NB4 (cell line): ENCODE measurements around the gene OLFML2A.

Experiments
- DNase-seq: peaks from one replicate; pipeline ENCODE4 v3.0.0; 2010; ENCODE audit warnings: low read depth
- H3K4me3 ChIP-seq: one replicate; pipeline ENCODE4 v1.5.1; 2011; ENCODE audit warnings: mild to moderate bottlenecking, low read depth, low read length, moderate library complexity
- CTCF ChIP-seq: IDR thresholded peaks from one replicate; pipeline ENCODE4 v1.5.1; 2012; ENCODE audit warnings: low read depth, low read length
- MAX ChIP-seq: IDR thresholded peaks from 2 replicates; pipeline ENCODE4 v1.6.1; 2011; ENCODE audit warnings: low read depth, low read length
- MYC ChIP-seq: IDR thresholded peaks from 2 replicates; pipeline ENCODE4 v1.6.1; 2011; ENCODE audit warnings: low read depth, low read length
- POLR2A ChIP-seq: IDR thresholded peaks from 2 replicates; pipeline ENCODE4 v1.6.1; 2011; ENCODE audit warnings: mild to moderate bottlenecking; ENCODE audit not compliant: insufficient read length; ENCODE audit errors: extremely low read depth

Gene OLFML2A

GRCh38 chr9:124793015-124793541 is 16.1 kb downstream of the OLFML2A start:
- TF ChIP-seq MAX (no peak), POLR2A (no peak), MYC (no peak), CTCF (no peak)
- no peak for DNase-seq
- no peak overlapping the region for H3K4me3 ChIP-seq

- TF ChIP-seq POLR2A: no peak
- H3K4me3 ChIP-seq: no peak overlapping the region
- no peak for DNase-seq
These were observed 18.1 kb downstream of the OLFML2A start for GRCh38 chr9:124794902-124795491.

- DNase-seq: no peak
- TF ChIP-seq POLR2A: no peak
- no peak overlapping the region for H3K4me3 ChIP-seq
These were observed 19.0 kb downstream of the OLFML2A start for GRCh38 chr9:124795881-124796431.

GRCh38 chr9:124797343-124798103 is 20.6 kb downstream of the OLFML2A start:
- TF ChIP-seq POLR2A (no peak), MYC (no peak), CTCF (no peak), MAX (no peak)
- DNase-seq: no peak
- no peak overlapping the region for H3K4me3 ChIP-seq

- DNase-seq: no peak
- H3K4me3 ChIP-seq: no peak overlapping the region
- no peak for TF ChIP-seq CTCF
- TF ChIP-seq POLR2A: no peak
- no peak for TF ChIP-seq MYC
- TF ChIP-seq MAX: no peak
These were observed 22.5 kb downstream of the OLFML2A start for GRCh38 chr9:124799274-124800006.

- no peak overlapping the region for H3K4me3 ChIP-seq
- no peak for TF ChIP-seq MYC
- no peak for TF ChIP-seq MAX
- no peak for TF ChIP-seq POLR2A
- no peak for TF ChIP-seq CTCF
- no peak for DNase-seq
These were observed 23.6 kb downstream of the OLFML2A start for GRCh38 chr9:124800306-124801259.
